Measurements from ENCODE around the gene MYH13.

MYH13 gene

GRCh38 chr17:10357768-10358167 lies 15.0 kb downstream of the MYH13 start:
- TF ChIP-seq, protein P1, sequence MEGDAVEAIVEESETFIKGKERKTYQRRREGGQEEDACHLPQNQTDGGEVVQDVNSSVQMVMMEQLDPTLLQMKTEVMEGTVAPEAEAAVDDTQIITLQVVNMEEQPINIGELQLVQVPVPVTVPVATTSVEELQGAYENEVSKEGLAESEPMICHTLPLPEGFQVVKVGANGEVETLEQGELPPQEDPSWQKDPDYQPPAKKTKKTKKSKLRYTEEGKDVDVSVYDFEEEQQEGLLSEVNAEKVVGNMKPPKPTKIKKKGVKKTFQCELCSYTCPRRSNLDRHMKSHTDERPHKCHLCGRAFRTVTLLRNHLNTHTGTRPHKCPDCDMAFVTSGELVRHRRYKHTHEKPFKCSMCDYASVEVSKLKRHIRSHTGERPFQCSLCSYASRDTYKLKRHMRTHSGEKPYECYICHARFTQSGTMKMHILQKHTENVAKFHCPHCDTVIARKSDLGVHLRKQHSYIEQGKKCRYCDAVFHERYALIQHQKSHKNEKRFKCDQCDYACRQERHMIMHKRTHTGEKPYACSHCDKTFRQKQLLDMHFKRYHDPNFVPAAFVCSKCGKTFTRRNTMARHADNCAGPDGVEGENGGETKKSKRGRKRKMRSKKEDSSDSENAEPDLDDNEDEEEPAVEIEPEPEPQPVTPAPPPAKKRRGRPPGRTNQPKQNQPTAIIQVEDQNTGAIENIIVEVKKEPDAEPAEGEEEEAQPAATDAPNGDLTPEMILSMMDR (IDR thresholded peaks at IDR 0.05; ENCODE audit: extremely low read depth, insufficient read depth, missing control alignments) = peak; percentile 59
- peak; percentile 55 for DNase-seq (ENCODE audit: low spot score)
- in situ Hi-C loops (cut with MboI; ENCODE audit: low pct_unique_long_range_greater_than_20kb, low sequenced_read_pairs, unreplicated experiment) = no loop called here

DNA sequence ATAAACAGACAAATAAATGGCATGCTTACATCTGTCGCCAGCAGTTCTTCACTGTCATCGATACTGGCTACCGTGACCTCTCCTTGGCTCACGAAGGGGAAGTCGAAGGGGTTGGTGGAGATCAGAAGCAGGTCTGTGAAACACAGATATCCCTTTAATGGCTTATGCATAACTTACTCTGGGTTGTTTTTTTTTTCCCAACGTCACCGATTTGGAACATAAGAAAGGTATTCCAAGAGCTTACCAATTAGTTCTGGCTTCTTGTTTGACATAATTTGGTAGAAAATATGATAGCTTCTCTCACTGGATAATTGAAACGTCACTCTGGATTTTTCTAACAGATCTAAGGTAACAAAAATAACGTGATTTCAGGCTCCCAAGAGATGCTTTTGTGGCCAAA lies 18.2 kb downstream of the MYH13 start:
- no peak for DNase-seq (ENCODE audit: low spot score)
- TF ChIP-seq, protein P1 (IDR thresholded peaks at IDR 0.05; ENCODE audit: extremely low read depth, insufficient read depth, missing control alignments) = no peak
- in situ Hi-C loops (cut with MboI; ENCODE audit: low pct_unique_long_range_greater_than_20kb, low sequenced_read_pairs, unreplicated experiment) = no loop called here

- in situ Hi-C loops (cut with MboI; ENCODE audit: low pct_unique_long_range_greater_than_20kb, low sequenced_read_pairs, unreplicated experiment) = no loop called here
- TF ChIP-seq, protein P1 (IDR thresholded peaks at IDR 0.05; ENCODE audit: extremely low read depth, insufficient read depth, missing control alignments) = no peak
Measured at GRCh38 chr17:10352893-10353292, 19.9 kb downstream of the MYH13 start.

DNA sequence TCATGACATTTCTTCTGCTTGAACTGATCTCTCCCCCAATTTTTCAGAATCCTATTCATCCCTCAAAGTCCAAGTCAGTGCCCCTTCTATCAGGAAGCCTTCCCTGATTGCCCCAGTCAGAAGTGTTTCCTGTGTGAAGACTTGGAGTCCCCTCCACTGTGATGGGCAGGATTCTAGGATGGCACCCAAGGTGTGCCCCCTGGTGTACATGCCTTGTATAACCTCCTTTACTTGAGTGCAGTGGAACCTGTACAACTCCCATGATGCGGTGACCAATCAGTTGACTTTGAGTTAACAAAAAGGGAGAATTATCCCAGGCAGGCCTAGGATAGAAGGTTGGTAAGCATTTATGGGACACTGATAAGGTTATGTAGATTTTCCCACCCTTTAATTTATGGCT lies 23.4 kb downstream of the MYH13 start:
- in situ Hi-C loops (cut with MboI; ENCODE audit: low pct_unique_long_range_greater_than_20kb, low sequenced_read_pairs, unreplicated experiment) = loop anchor here (25.0 kb wide), 1 partner anchor 263 kb away; no protein-coding TSS in a partner anchor
- no peak for DNase-seq (ENCODE audit: low spot score)
- TF ChIP-seq, protein P1 (IDR thresholded peaks at IDR 0.05; ENCODE audit: extremely low read depth, insufficient read depth, missing control alignments) = peak; percentile 38

More at GRCh38 chr17:10352893-10353292, 19.9 kb downstream of the MYH13 start:
- no peak for DNase-seq (ENCODE audit: low spot score)

DNA sequence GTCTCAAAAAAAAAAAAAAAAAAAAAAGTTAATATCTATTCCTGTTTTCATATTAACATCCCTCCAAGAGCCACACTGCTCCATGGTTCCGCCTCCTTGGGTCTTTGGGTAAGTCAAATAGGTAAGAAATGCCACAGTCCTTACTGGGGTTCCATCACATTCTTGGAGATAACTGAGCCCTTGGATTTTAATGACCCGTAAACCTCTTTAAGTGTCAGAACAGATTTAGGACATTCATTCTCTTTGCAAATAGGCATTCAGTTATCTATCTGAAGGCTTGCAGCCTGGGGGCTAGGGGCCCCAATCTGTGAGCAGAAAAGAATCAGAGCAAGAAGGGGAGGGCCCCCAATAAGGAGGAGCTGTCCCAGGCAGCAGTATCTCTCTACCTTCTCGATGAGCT lies 28.0 kb downstream of the MYH13 start:
- TF ChIP-seq, protein P1 (IDR thresholded peaks at IDR 0.05; ENCODE audit: extremely low read depth, insufficient read depth, missing control alignments) = no peak
- no peak for DNase-seq (ENCODE audit: low spot score)
- in situ Hi-C loops (cut with MboI; ENCODE audit: low pct_unique_long_range_greater_than_20kb, low sequenced_read_pairs, unreplicated experiment) = loop anchor here (25.0 kb wide), 1 partner anchor 267 kb away; no protein-coding TSS in a partner anchor

DNA sequence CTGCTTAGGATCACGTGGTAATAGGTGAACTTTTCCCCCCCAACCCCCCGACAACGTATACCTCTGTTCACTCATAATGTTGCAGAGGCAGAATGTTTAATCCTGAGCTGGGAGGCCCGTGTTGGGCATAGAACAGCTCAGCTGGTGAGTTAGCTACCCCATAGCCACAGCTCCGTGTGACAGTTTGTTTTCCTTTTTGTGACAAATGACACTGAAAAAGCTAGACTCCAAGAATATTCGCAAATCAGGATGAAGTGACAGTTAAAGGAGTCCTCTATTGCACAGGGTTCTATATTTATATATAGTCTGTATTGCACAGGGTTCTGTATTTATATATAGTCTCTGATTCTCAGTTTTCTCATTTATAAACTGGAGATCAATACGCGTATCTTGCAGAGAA lies 33.8 kb downstream of the MYH13 start:
- in situ Hi-C loops (cut with MboI; ENCODE audit: low pct_unique_long_range_greater_than_20kb, low sequenced_read_pairs, unreplicated experiment) = loop anchor here (25.0 kb wide), 1 partner anchor 273 kb away; no protein-coding TSS in a partner anchor
- TF ChIP-seq, protein P1 (IDR thresholded peaks at IDR 0.05; ENCODE audit: extremely low read depth, insufficient read depth, missing control alignments) = no peak
- DNase-seq (ENCODE audit: low spot score) = no peak

All from GM13977 (cell line).